IPS-20b (cell line): ENCODE data around the gene WASF2.

Experiments
- H3K27ac ChIP-seq: one replicate; pipeline ENCODE4 v1.5.1; 2013; ENCODE audit warnings: low read length
- H3K27me3 ChIP-seq: 2 replicates; pipeline ENCODE4 v1.6.1; 2013; ENCODE audit warnings: mild to moderate bottlenecking, low read length, inconsistent platforms; ENCODE audit not compliant: insufficient read depth
- H3K36me3 ChIP-seq: 2 replicates; pipeline ENCODE4 v1.6.1; 2013; ENCODE audit warnings: low read depth, mild to moderate bottlenecking, inconsistent platforms, low read length, moderate library complexity; ENCODE audit not compliant: insufficient read depth
- H3K4me1 ChIP-seq: 2 replicates; pipeline ENCODE4 v1.6.1; 2013; ENCODE audit warnings: mild to moderate bottlenecking, control low read depth, inconsistent platforms, low read length, moderate library complexity; ENCODE audit not compliant: insufficient read depth
- H3K4me3 ChIP-seq: 2 replicates; pipeline ENCODE4 v1.5.1; 2013; ENCODE audit warnings: mild to moderate bottlenecking, low read length, inconsistent platforms
- H3K9ac ChIP-seq: 2 replicates; pipeline ENCODE4 v1.6.1; 2013; ENCODE audit warnings: low read depth, mild to moderate bottlenecking, inconsistent platforms, low read length, moderate library complexity
- H3K9me3 ChIP-seq: 2 replicates; pipeline ENCODE4 v1.6.1; 2013; ENCODE audit warnings: mild to moderate bottlenecking, low read depth, low read length, inconsistent platforms; ENCODE audit not compliant: insufficient read depth

The WASF2 gene

GRCh38 chr1:27527890-27528817, 38.2 kb upstream of the WASF2 start:
- Histone ChIP-seq H3K9ac (peak overlapping the region; percentile 67; the same call in 1 of the 2 replicates), H3K4me3 (peak overlapping the region; percentile 73), H3K36me3 (no peaks in the 10 kb centered on the region), H3K27ac (no peak overlapping the region), H3K27me3 (peaks cover 7% of the 10 kb centered on the region; the same call in 1 of the 2 replicates), H3K9me3 (no peaks in the 10 kb centered on the region), H3K4me1 (peaks cover 40% of the 10 kb centered on the region)

- H3K4me3 ChIP-seq: peak overlapping the region; percentile 73
- no peaks in the 10 kb centered on the region for H3K36me3 ChIP-seq
- peak overlapping the region; percentile 67; the same call in 1 of the 2 replicates for H3K9ac ChIP-seq
- peaks cover 7% of the 10 kb centered on the region; the same call in 1 of the 2 replicates for H3K27me3 ChIP-seq
- peak overlapping the region; percentile 48 for H3K27ac ChIP-seq
- peaks cover 47% of the 10 kb centered on the region for H3K4me1 ChIP-seq
- H3K9me3 ChIP-seq: no peaks in the 10 kb centered on the region
These were observed 37.4 kb upstream of the WASF2 start for GRCh38 chr1:27527223-27527889.

- peak overlapping the region; percentile 41; the same call in 1 of the 2 replicates for H3K9ac ChIP-seq
These were observed 36.7 kb upstream of the WASF2 start for GRCh38 chr1:27526569-27527222.

GRCh38 chr1:27525296-27526272, 35.6 kb upstream of the WASF2 start:
- peak overlapping the region; percentile 55 for H3K4me3 ChIP-seq
- no peaks in the 10 kb centered on the region for H3K36me3 ChIP-seq
- peaks cover 47% of the 10 kb centered on the region for H3K4me1 ChIP-seq
- H3K27me3 ChIP-seq: peaks cover 7% of the 10 kb centered on the region; the same call in 1 of the 2 replicates
- H3K27ac ChIP-seq: peak overlapping the region; percentile 61
- H3K9ac ChIP-seq: peak overlapping the region; percentile 67; the same call in 1 of the 2 replicates
- no peaks in the 10 kb centered on the region for H3K9me3 ChIP-seq

More at GRCh38 chr1:27526569-27527222, 36.7 kb upstream of the WASF2 start:
- no peak overlapping the region for H3K27ac ChIP-seq
- peaks cover 47% of the 10 kb centered on the region for H3K4me1 ChIP-seq
- peak overlapping the region; percentile 73 for H3K4me3 ChIP-seq
- H3K27me3 ChIP-seq: peaks cover 7% of the 10 kb centered on the region; the same call in 1 of the 2 replicates
- H3K36me3 ChIP-seq: no peaks in the 10 kb centered on the region
- H3K9me3 ChIP-seq: no peaks in the 10 kb centered on the region

- H3K36me3 ChIP-seq: no peaks in the 10 kb centered on the region
- H3K27ac ChIP-seq: no peak overlapping the region
- H3K4me1 ChIP-seq: peaks cover 39% of the 10 kb centered on the region
- no peak overlapping the region for H3K9ac ChIP-seq
- peaks cover 3% of the 10 kb centered on the region; the same call in 1 of the 2 replicates for H3K27me3 ChIP-seq
- no peaks in the 10 kb centered on the region for H3K9me3 ChIP-seq
- H3K4me3 ChIP-seq: no peak overlapping the region
These were observed 33.5 kb upstream of the WASF2 start for GRCh38 chr1:27523337-27524020.

GRCh38 chr1:27522432-27523336, 32.7 kb upstream of the WASF2 start:
- peaks cover 37% of the 10 kb centered on the region for H3K4me1 ChIP-seq
- no peaks in the 10 kb centered on the region for H3K27me3 ChIP-seq
- H3K9me3 ChIP-seq: no peaks in the 10 kb centered on the region
- no peak overlapping the region for H3K27ac ChIP-seq
- H3K9ac ChIP-seq: peak overlapping the region; percentile 42; the same call in 1 of the 2 replicates
- no peak overlapping the region for H3K4me3 ChIP-seq
- no peaks in the 10 kb centered on the region for H3K36me3 ChIP-seq

- Histone ChIP-seq H3K27ac (no peak overlapping the region), H3K9ac (no peak overlapping the region), H3K27me3 (no peaks in the 10 kb centered on the region), H3K36me3 (no peaks in the 10 kb centered on the region), H3K9me3 (no peaks in the 10 kb centered on the region), H3K4me1 (peaks cover 36% of the 10 kb centered on the region), H3K4me3 (no peak overlapping the region)
These were observed 32.0 kb upstream of the WASF2 start for GRCh38 chr1:27521861-27522431.

- no peak overlapping the region for H3K4me3 ChIP-seq
- peaks cover 30% of the 10 kb centered on the region for H3K4me1 ChIP-seq
- no peaks in the 10 kb centered on the region for H3K27me3 ChIP-seq
- H3K36me3 ChIP-seq: no peaks in the 10 kb centered on the region
- no peak overlapping the region for H3K27ac ChIP-seq
- no peak overlapping the region for H3K9ac ChIP-seq
- H3K9me3 ChIP-seq: no peaks in the 10 kb centered on the region
These were observed 31.4 kb upstream of the WASF2 start for GRCh38 chr1:27521336-27521831.

- peaks cover 23% of the 10 kb centered on the region for H3K4me1 ChIP-seq
- H3K9me3 ChIP-seq: no peaks in the 10 kb centered on the region
- no peak overlapping the region for H3K4me3 ChIP-seq
- no peaks in the 10 kb centered on the region for H3K27me3 ChIP-seq
- H3K36me3 ChIP-seq: no peaks in the 10 kb centered on the region
- H3K27ac ChIP-seq: no peak overlapping the region
- no peak overlapping the region for H3K9ac ChIP-seq
These were observed 30.7 kb upstream of the WASF2 start for GRCh38 chr1:27520651-27521050.
